Fibroblast of lung (primary cell): ENCODE data around the gene TRIML2.

Experiments used
- CTCF ChIP-seq, 2 donors: IDR thresholded peaks in 1 of 2; conservative IDR thresholded peaks in 1 of 2; 1 replicate in 1 of 2; 2 replicates in 1 of 2; pipeline ENCODE4 v1.5.1; 2011 to 2012; ENCODE audit warnings: low read length in 2 of 2, control low read depth in 1 of 2, inconsistent platforms in 1 of 2, low read depth in 1 of 2, mild to moderate bottlenecking in 1 of 2
- EZH2 ChIP-seq: IDR thresholded peaks from 2 replicates; pipeline ENCODE4 v1.5.1; 2012; ENCODE audit warnings: low read length, control low read depth, mild to moderate bottlenecking; ENCODE audit errors: missing control alignments

- TF ChIP-seq EZH2: no peak
- no peak for TF ChIP-seq CTCF (conservative IDR thresholded peaks at IDR 0.05 in 1 of 2, IDR thresholded peaks at IDR 0.05 in 1 of 2; ENCODE audit: low read depth in 1 of 2, low read length in 2 of 2)
Measured at GRCh38 chr4:188145601-188146000, 36.2 kb upstream of the TRIML2 start.
